Suprapubic skin (tissue), 4 donors: ENCODE measurements around the gene BTBD6.

Experiments
- POLR2A ChIP-seq, 2 donors: fragments of 450-650 bp; IDR thresholded peaks; one replicate each; pipeline ENCODE4 v1.6.1; 2017; ENCODE audit warnings: antibody characterized with exemption in 2 of 2, mild to moderate bottlenecking in 2 of 2, moderate library complexity in 2 of 2
- POLR2AphosphoS5 ChIP-seq, 3 donors: sonication (generic); formaldehyde crosslinking; IDR thresholded peaks; one replicate each; pipeline ENCODE4 v1.6.1; 2017; ENCODE audit warnings: antibody characterized with exemption in 3 of 3

DNA sequence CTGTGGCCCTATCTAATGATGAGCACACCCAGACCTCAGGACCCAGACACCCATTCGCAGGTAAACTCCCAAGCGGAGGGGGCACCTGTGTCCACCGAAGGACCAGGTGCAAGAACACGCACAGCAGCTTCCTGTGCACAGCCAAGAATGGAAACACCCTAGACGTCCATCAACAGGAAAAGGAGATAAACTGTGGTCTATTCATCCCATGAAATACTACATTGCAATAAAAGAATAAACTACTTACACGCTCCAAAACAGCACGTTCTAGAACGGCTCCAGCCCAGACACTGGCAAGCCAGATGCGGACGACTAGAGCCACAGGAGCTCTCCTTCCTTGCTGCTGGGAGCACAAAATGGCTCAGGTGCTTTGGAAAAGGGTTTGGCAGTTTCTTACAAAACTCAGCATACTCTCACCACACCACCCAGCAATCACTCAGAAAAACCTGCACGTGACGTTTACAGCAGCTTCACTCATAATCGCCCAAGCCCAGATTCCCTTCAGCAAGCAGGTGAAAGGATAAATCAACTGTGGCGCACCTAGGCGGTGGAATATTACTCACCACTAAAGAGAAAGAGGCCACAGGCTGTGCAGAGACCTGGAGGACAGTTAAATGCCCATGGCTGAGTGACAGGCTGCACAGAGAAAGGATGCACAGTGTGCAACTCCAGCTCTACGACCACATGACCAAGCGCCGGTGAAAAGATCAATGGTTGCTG, 31.5 kb downstream of the BTBD6 start:
- TF ChIP-seq POLR2AphosphoS5 (IDR thresholded peaks at IDR 0.05) (no peak), POLR2A (IDR thresholded peaks at IDR 0.05) (no peak)
